ENCODE data around the gene NLRP14.
A peak's percentile ranks its signal among the peaks of the same experiment; 100 is the strongest.

Gene NLRP14

GRCh38 chr11:7079545-7080135 lies 59.4 kb downstream of the NLRP14 start:
- no peak overlapping the region for H3K4me3 ChIP-seq (ENCODE audit: low read depth, low read length)
- no peak for TF ChIP-seq CTCF (IDR thresholded peaks at IDR 0.05; ENCODE audit: borderline replicate concordance, insufficient read depth, low read depth, low read length)

- no peak for TF ChIP-seq CTCF (IDR thresholded peaks at IDR 0.05; ENCODE audit: borderline replicate concordance, insufficient read depth, low read depth, low read length)
- H3K4me3 ChIP-seq (ENCODE audit: low read depth, low read length): no peak overlapping the region
Measured at GRCh38 chr11:7080900-7081299, 60.6 kb downstream of the NLRP14 start.

GRCh38 chr11:7081441-7081840 lies 61.2 kb downstream of the NLRP14 start:
- H3K4me3 ChIP-seq (ENCODE audit: low read depth, low read length): no peak overlapping the region
- no peak for TF ChIP-seq CTCF (IDR thresholded peaks at IDR 0.05; ENCODE audit: borderline replicate concordance, insufficient read depth, low read depth, low read length)

GRCh38 chr11:7088921-7089320 lies 68.6 kb downstream of the NLRP14 start, which contains the start of gene RBMXL2:
RBMXL2 (plus strand) TSS chr11:7088998; CDS start chr11:7089121, 123 bp downstream.
- TF ChIP-seq CTCF (IDR thresholded peaks at IDR 0.05; ENCODE audit: borderline replicate concordance, insufficient read depth, low read depth, low read length): no peak
- no peak within 1 kb of the TSS for H3K4me3 ChIP-seq (ENCODE audit: low read depth, low read length)

GRCh38 chr11:7089328-7090251 lies 69.3 kb downstream of the NLRP14 start:
- no peak for TF ChIP-seq CTCF (IDR thresholded peaks at IDR 0.05; ENCODE audit: borderline replicate concordance, insufficient read depth, low read depth, low read length)
- no peak overlapping the region for H3K4me3 ChIP-seq (ENCODE audit: low read depth, low read length)

GRCh38 chr11:7098235-7098832 lies 78.1 kb downstream of the NLRP14 start:
- peak; percentile 46; the same call in 1 of the 2 replicates for TF ChIP-seq CTCF (IDR thresholded peaks at IDR 0.05; ENCODE audit: borderline replicate concordance, insufficient read depth, low read depth, low read length)
- H3K4me3 ChIP-seq (ENCODE audit: low read depth, low read length): no peak overlapping the region
